OCI-LY3 (cell line): ENCODE measurements around the gene SLCO2A1.

Source experiments
- H2AFZ ChIP-seq: fragments of 200-600, 300-600 bp; shearing (Covaris generic); 2 replicates; pipeline ENCODE4 v1.6.0; 2014; ENCODE audit warnings: antibody characterized with exemption, low read depth, low read length
- H3K27ac ChIP-seq: fragments of 200-600, 300-600 bp; sonication (generic); 2 replicates; pipeline ENCODE4 v1.5.1; 2014; ENCODE audit warnings: mild to moderate bottlenecking, low read length, moderate library complexity, mixed read lengths
- H3K27me3 ChIP-seq: fragments of 200-600, 300-600 bp; sonication (generic); 2 replicates; pipeline ENCODE4 v1.6.1; 2014; ENCODE audit warnings: low read depth, low read length, mixed read lengths
- H3K36me3 ChIP-seq: fragments of 200-600, 300-600 bp; sonication (generic); replicated peaks from 2 replicates; pipeline ENCODE3; 2014; ENCODE audit warnings: low read depth, low read length, mixed read lengths
- H3K4me1 ChIP-seq: fragments of 300-600, 200-600 bp; sonication (generic); 2 replicates; pipeline ENCODE4 v1.6.1; 2014; ENCODE audit warnings: low read length, mixed read lengths
- H3K4me2 ChIP-seq: fragments of 200-600, 300-600 bp; sonication (generic); 2 replicates; pipeline ENCODE4 v1.6.1; 2014; ENCODE audit warnings: low read length, mixed read lengths
- H3K4me3 ChIP-seq: fragments of 300-600, 200-600 bp; sonication (generic); 2 replicates; pipeline ENCODE4 v1.5.1; 2014; ENCODE audit warnings: antibody characterized with exemption, mild to moderate bottlenecking, low read length, moderate library complexity
- H3K79me2 ChIP-seq: fragments of 300-600, 200-600 bp; shearing (Covaris generic); 2 replicates; pipeline ENCODE4 v1.6.1; 2014; ENCODE audit warnings: mild to moderate bottlenecking, low read length, mixed read lengths
- H3K9ac ChIP-seq: fragments of 300-600, 200-600 bp; shearing (Covaris generic); 2 replicates; pipeline ENCODE4 v1.6.0; 2014; ENCODE audit warnings: mild to moderate bottlenecking, low read length, moderate library complexity
- H3K9me3 ChIP-seq: fragments of 200-600, 300-600 bp; shearing (Covaris generic); 2 replicates; pipeline ENCODE4 v1.6.1; 2014; ENCODE audit warnings: low read length, mixed read lengths; ENCODE audit not compliant: insufficient read depth
- H4K20me1 ChIP-seq: fragments of 200-600, 300-600 bp; sonication (generic); 2 replicates; pipeline ENCODE4 v1.6.1; 2016; ENCODE audit warnings: low read length, mixed read lengths; ENCODE audit not compliant: insufficient read depth
- CTCF ChIP-seq: fragments of 200-600, 300-600 bp; sonication (generic); IDR thresholded peaks from 2 replicates; pipeline ENCODE4 v1.5.1; 2014; ENCODE audit warnings: antibody characterized with exemption, low read length, low read depth
- EZH2phosphoT487 ChIP-seq: fragments of 200-600 bp; shearing (Covaris generic); IDR thresholded peaks from 2 replicates; pipeline ENCODE4 v1.6.1; 2018; ENCODE audit warnings: antibody characterized with exemption, mixed run types, low read depth

Gene SLCO2A1

GRCh38 chr3:133937061-133937686 lies 92.6 kb downstream of the SLCO2A1 start:
- Histone ChIP-seq H3K4me2 (no peak overlapping the region), H3K4me3 (no peak overlapping the region), H3K9ac (no peak overlapping the region), H2AFZ (no peak overlapping the region), H3K9me3 (no peaks in the 10 kb centered on the region), H3K27me3 (peaks cover 38% of the 10 kb centered on the region), H3K79me2 (no peaks in the 10 kb centered on the region), H3K27ac (no peak overlapping the region), H4K20me1 (no peaks in the 10 kb centered on the region), H3K4me1 (no peaks in the 10 kb centered on the region), H3K36me3 (no peaks in the 10 kb centered on the region)
- no peak for TF ChIP-seq EZH2phosphoT487
- TF ChIP-seq CTCF: no peak

- Histone ChIP-seq H3K9ac (no peak overlapping the region), H3K4me3 (no peak overlapping the region), H2AFZ (no peak overlapping the region), H3K36me3 (no peaks in the 10 kb centered on the region), H3K4me2 (no peak overlapping the region), H3K79me2 (no peaks in the 10 kb centered on the region), H3K4me1 (no peaks in the 10 kb centered on the region), H4K20me1 (no peaks in the 10 kb centered on the region), H3K9me3 (no peaks in the 10 kb centered on the region), H3K27me3 (peaks cover 38% of the 10 kb centered on the region), H3K27ac (no peak overlapping the region)
- TF ChIP-seq CTCF: no peak
- no peak for TF ChIP-seq EZH2phosphoT487
These were observed 93.6 kb downstream of the SLCO2A1 start for GRCh38 chr3:133935843-133936769.

- Histone ChIP-seq H3K27ac (no peak overlapping the region), H3K9me3 (no peaks in the 10 kb centered on the region), H3K27me3 (peaks cover 34% of the 10 kb centered on the region), H3K4me3 (no peak overlapping the region), H2AFZ (no peak overlapping the region), H3K79me2 (no peaks in the 10 kb centered on the region), H3K4me1 (no peaks in the 10 kb centered on the region), H3K9ac (no peak overlapping the region), H3K36me3 (no peaks in the 10 kb centered on the region), H3K4me2 (no peak overlapping the region), H4K20me1 (no peaks in the 10 kb centered on the region)
- TF ChIP-seq CTCF (no peak), EZH2phosphoT487 (no peak)
These were observed 94.5 kb downstream of the SLCO2A1 start for GRCh38 chr3:133934996-133935842.
